Activated T-cell treated with anti-CD3 and anti-CD28 coated beads for 48 hours (primary cell): ENCODE data around the gene PHF19.
A peak's percentile ranks its signal among the peaks of the same experiment; 100 is the strongest.

Experiments used
- DNase-seq: peaks from one replicate; pipeline ENCODE4 v3.0.0-alpha.2; 2020; ENCODE audit warnings: low read depth

PHF19 gene

GRCh38 chr9:120891884-120892747, 15.1 kb upstream of the PHF19 start:
- no peak for DNase-seq

GRCh38 chr9:120891245-120891883, 14.4 kb upstream of the PHF19 start:
- peak; percentile 52 for DNase-seq

- DNase-seq: no peak
These were observed 13.6 kb upstream of the PHF19 start for GRCh38 chr9:120890320-120891244.

- DNase-seq: no peak
These were observed 12.8 kb upstream of the PHF19 start for GRCh38 chr9:120889606-120890271.

GRCh38 chr9:120888626-120889025, 11.6 kb upstream of the PHF19 start:
- no peak for DNase-seq

- no peak for DNase-seq
These were observed 9.5 kb upstream of the PHF19 start for GRCh38 chr9:120886490-120886967.

- no peak for DNase-seq
These were observed 9.0 kb upstream of the PHF19 start for GRCh38 chr9:120885958-120886357.

GRCh38 chr9:120885457-120885856, 8.5 kb upstream of the PHF19 start:
- no peak for DNase-seq

- no peak for DNase-seq
These were observed 6.6 kb upstream of the PHF19 start for GRCh38 chr9:120883608-120883996.

- DNase-seq: no peak
These were observed 6.1 kb upstream of the PHF19 start for GRCh38 chr9:120882935-120883607.

GRCh38 chr9:120879446-120879845, 2.5 kb upstream of the PHF19 start:
- DNase-seq: no peak

- DNase-seq: no peak
These were observed 1.5 kb upstream of the PHF19 start for GRCh38 chr9:120878188-120879130.

- peak; percentile 78 for DNase-seq
These were observed 467 bp upstream of the PHF19 start for GRCh38 chr9:120877276-120878034.

GRCh38 chr9:120875954-120876841, 790 bp downstream of the PHF19 start:
- DNase-seq: peak; percentile 85

GRCh38 chr9:120875643-120875953, 1.4 kb downstream of the PHF19 start:
- DNase-seq: no peak

GRCh38 chr9:120875195-120875565, 1.8 kb downstream of the PHF19 start:
- DNase-seq: no peak

- DNase-seq: no peak
These were observed 2.5 kb downstream of the PHF19 start for GRCh38 chr9:120874226-120875194.
